ENCODE data around the gene SWSAP1. TPM values are rescaled to one million over a fixed set of nuclear protein-coding genes. Genes with fewer than 3 reads are reported as not detected.

Gene SWSAP1
- polyA plus RNA-seq, 1 of the 3 experiments (the other 2 are of a cell fraction), result 2.8 TPM

- CTCF ChIA-PET, result interaction anchor here (1.1 kb wide), 1 partner anchor 72 kb away, joined by 3 read pairs; no protein-coding TSS in a partner anchor
- 55% methylated on average over 8 of the region's 8 CpGs for WGBS (ENCODE audit: low lambda C conversion rate)
- no peak for DNase-seq
Observed at GRCh38 chr19:11410682-11411081, 36.2 kb downstream of the SWSAP1 start.

GRCh38 chr19:11414544-11414943, 40.1 kb downstream of the SWSAP1 start:
- no peak for DNase-seq
- Histone ChIP-seq H2AFZ (ENCODE audit: low read depth) (no peak overlapping the region), H4K20me1 (ENCODE audit: insufficient read depth) (no peaks in the 10 kb centered on the region), H3K79me2 (ENCODE audit: insufficient read depth) (no peaks in the 10 kb centered on the region), H3K27me3 (ENCODE audit: insufficient read depth) (no peaks in the 10 kb centered on the region), H3K4me1 (ENCODE audit: control insufficient read depth in 1 of 2, insufficient read depth in 2 of 2, low read depth in 1 of 2, low read length in 1 of 2) (no peaks in the 10 kb centered on the region; a peak in 1 of 4 replicates), H3K36me3 (replicated peaks in 1 of 2; ENCODE audit: control insufficient read depth in 1 of 2, insufficient read depth in 2 of 2, low read length in 1 of 2) (no peaks in the 10 kb centered on the region), H3F3A (replicated peaks; ENCODE audit: insufficient read depth) (peaks cover 3% of the 10 kb centered on the region), H3K9me2 (no peaks in the 10 kb centered on the region), H3K4me3 (ENCODE audit: low read depth in 2 of 2, low read length in 1 of 2) (no peak overlapping the region), H3K27ac (ENCODE audit: low read depth in 2 of 2, low read length in 1 of 2) (no peak overlapping the region), H3K4me2 (no peak overlapping the region), H3K9me3 (no peaks in the 10 kb centered on the region), H3K9ac (no peak overlapping the region)
- WGBS (ENCODE audit: low lambda C conversion rate), result 79% methylated on average over 2 of the region's 2 CpGs
- no peak for TF ChIP-seq RXRA (IDR thresholded peaks at IDR 0.05; ENCODE audit: borderline replicate concordance, low read depth)
- no peak for TF ChIP-seq POLR2AphosphoS5 (IDR thresholded peaks at IDR 0.05; ENCODE audit: low read depth, low read length)
- TF ChIP-seq, protein P1, sequence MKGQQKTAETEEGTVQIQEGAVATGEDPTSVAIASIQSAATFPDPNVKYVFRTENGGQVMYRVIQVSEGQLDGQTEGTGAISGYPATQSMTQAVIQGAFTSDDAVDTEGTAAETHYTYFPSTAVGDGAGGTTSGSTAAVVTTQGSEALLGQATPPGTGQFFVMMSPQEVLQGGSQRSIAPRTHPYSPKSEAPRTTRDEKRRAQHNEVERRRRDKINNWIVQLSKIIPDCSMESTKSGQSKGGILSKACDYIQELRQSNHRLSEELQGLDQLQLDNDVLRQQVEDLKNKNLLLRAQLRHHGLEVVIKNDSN (IDR thresholded peaks at IDR 0.05; ENCODE audit: borderline replicate concordance, low read depth), result no peak
- TF ChIP-seq JUND (IDR thresholded peaks at IDR 0.05), result no peak
- TF ChIP-seq, protein P2, sequence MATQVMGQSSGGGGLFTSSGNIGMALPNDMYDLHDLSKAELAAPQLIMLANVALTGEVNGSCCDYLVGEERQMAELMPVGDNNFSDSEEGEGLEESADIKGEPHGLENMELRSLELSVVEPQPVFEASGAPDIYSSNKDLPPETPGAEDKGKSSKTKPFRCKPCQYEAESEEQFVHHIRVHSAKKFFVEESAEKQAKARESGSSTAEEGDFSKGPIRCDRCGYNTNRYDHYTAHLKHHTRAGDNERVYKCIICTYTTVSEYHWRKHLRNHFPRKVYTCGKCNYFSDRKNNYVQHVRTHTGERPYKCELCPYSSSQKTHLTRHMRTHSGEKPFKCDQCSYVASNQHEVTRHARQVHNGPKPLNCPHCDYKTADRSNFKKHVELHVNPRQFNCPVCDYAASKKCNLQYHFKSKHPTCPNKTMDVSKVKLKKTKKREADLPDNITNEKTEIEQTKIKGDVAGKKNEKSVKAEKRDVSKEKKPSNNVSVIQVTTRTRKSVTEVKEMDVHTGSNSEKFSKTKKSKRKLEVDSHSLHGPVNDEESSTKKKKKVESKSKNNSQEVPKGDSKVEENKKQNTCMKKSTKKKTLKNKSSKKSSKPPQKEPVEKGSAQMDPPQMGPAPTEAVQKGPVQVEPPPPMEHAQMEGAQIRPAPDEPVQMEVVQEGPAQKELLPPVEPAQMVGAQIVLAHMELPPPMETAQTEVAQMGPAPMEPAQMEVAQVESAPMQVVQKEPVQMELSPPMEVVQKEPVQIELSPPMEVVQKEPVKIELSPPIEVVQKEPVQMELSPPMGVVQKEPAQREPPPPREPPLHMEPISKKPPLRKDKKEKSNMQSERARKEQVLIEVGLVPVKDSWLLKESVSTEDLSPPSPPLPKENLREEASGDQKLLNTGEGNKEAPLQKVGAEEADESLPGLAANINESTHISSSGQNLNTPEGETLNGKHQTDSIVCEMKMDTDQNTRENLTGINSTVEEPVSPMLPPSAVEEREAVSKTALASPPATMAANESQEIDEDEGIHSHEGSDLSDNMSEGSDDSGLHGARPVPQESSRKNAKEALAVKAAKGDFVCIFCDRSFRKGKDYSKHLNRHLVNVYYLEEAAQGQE (IDR thresholded peaks at IDR 0.05; ENCODE audit: low read depth, low read length), result no peak
- POLR2A ChIA-PET, result no interaction called here
- CTCF ChIA-PET, result interaction anchor here (1.5 to 9.9 kb wide), 2 partner anchors 20 to 32 kb away, joined by 5 to 85 read pairs; partner anchors contain the start of genes EPOR and ODAD3

More at GRCh38 chr19:11410682-11411081, 36.2 kb downstream of the SWSAP1 start:
- Histone ChIP-seq H3K79me2 (ENCODE audit: insufficient read depth) (no peaks in the 10 kb centered on the region), H3K9ac (no peak overlapping the region), H3K9me2 (no peaks in the 10 kb centered on the region), H3K4me2 (no peak overlapping the region), H3K4me1 (ENCODE audit: control insufficient read depth in 1 of 2, insufficient read depth in 2 of 2, low read depth in 1 of 2, low read length in 1 of 2) (no peaks in the 10 kb centered on the region), H3K4me3 (ENCODE audit: low read depth in 2 of 2, low read length in 1 of 2) (no peak overlapping the region), H3K27ac (ENCODE audit: low read depth in 2 of 2, low read length in 1 of 2) (no peak overlapping the region), H4K20me1 (ENCODE audit: insufficient read depth) (no peaks in the 10 kb centered on the region), H3K27me3 (ENCODE audit: insufficient read depth) (no peaks in the 10 kb centered on the region), H3K9me3 (no peaks in the 10 kb centered on the region), H2AFZ (ENCODE audit: low read depth) (no peak overlapping the region), H3F3A (replicated peaks; ENCODE audit: insufficient read depth) (peaks cover 3% of the 10 kb centered on the region), H3K36me3 (replicated peaks in 1 of 2; ENCODE audit: control insufficient read depth in 1 of 2, insufficient read depth in 2 of 2, low read length in 1 of 2) (no peaks in the 10 kb centered on the region)
- POLR2A ChIA-PET, result no interaction called here
- TF ChIP-seq NRF1 (IDR thresholded peaks at IDR 0.05; ENCODE audit: low read depth, low read length) (no peak), FOSL2 (IDR thresholded peaks at IDR 0.05; ENCODE audit: borderline replicate concordance, low read depth) (0 out of 2 replicates have a peak, but pooled peaks have one; percentile 27), SMC3 (IDR thresholded peaks at IDR 0.05; ENCODE audit: low read depth, low read length) (no peak), RXRA (IDR thresholded peaks at IDR 0.05; ENCODE audit: borderline replicate concordance, low read depth) (no peak)
